Keratinocyte (primary cell): ENCODE results near the gene SPAG16. TPM values are rescaled to one million over a fixed set of nuclear protein-coding genes. Genes with fewer than 3 reads are reported as not detected.

Experiments used
- DNase-seq: peaks from one replicate; pipeline ENCODE4 v3.0.0-alpha.2; 2011; ENCODE audit warnings: low read depth, missing footprints, low spot score
- FAIRE-seq: peaks from 2 replicates; lab custom pipeline; 2011; peaks lifted over from hg19 to GRCh38; lab: Jason Lieb, UNC
- H2AFZ ChIP-seq: 2 replicates; pipeline ENCODE4 v1.6.0; 2012; ENCODE audit warnings: low read length, control low read depth, inconsistent platforms; ENCODE audit not compliant: control insufficient read depth
- H3K27ac ChIP-seq: 2 replicates; pipeline ENCODE4 v1.5.1; 2011; ENCODE audit warnings: low read length; ENCODE audit not compliant: control insufficient read depth, insufficient read depth
- H3K27me3 ChIP-seq: 3 replicates; pipeline ENCODE4 v1.6.0; 2011; ENCODE audit warnings: low read length; ENCODE audit not compliant: control insufficient read depth, insufficient read depth; ENCODE audit errors: extremely low read depth
- H3K36me3 ChIP-seq, 2 experiments: 2 replicates in 1 of 2; 3 replicates in 1 of 2; pipeline ENCODE4 v1.5.1; 2011; ENCODE audit warnings: low read length in 2 of 2, mild to moderate bottlenecking in 1 of 2; ENCODE audit not compliant: control insufficient read depth in 2 of 2, insufficient read depth in 2 of 2; ENCODE audit errors: extremely low read depth in 1 of 2
- H3K4me1 ChIP-seq: 3 replicates; pipeline ENCODE4 v1.5.1; 2011; ENCODE audit warnings: low read length; ENCODE audit not compliant: control insufficient read depth, insufficient read depth; ENCODE audit errors: extremely low read depth
- H3K4me2 ChIP-seq: 3 replicates; pipeline ENCODE4 v1.6.0; 2011; ENCODE audit warnings: low read depth, low read length; ENCODE audit not compliant: control insufficient read depth, insufficient read depth; ENCODE audit errors: extremely low read depth
- H3K4me3 ChIP-seq, 3 experiments: fragments of 200-600 bp in 1 of 3; sonication (generic) in 1 of 3; 2 replicates in 2 of 3; 3 replicates in 1 of 3; pipeline ENCODE4 v1.5.1; 2011 to 2016; ENCODE audit warnings: low read length in 3 of 3, mild to moderate bottlenecking in 3 of 3, control low read depth in 2 of 3, inconsistent platforms in 1 of 3, low read depth in 1 of 3, mixed read lengths in 1 of 3, mixed run types in 1 of 3, moderate library complexity in 1 of 3; ENCODE audit not compliant: control insufficient read depth in 2 of 3, insufficient read depth in 2 of 3; ENCODE audit errors: extremely low read depth in 1 of 3
- H3K79me2 ChIP-seq: 2 replicates; pipeline ENCODE4 v1.6.0; 2012; ENCODE audit warnings: low read length; ENCODE audit not compliant: control insufficient read depth, insufficient read depth
- H3K9ac ChIP-seq: 3 replicates; pipeline ENCODE4 v1.6.0; 2011; ENCODE audit warnings: low read length; ENCODE audit not compliant: control insufficient read depth, insufficient read depth; ENCODE audit errors: extremely low read depth
- H3K9me1 ChIP-seq: 3 replicates; pipeline ENCODE4 v1.6.0; 2011; ENCODE audit warnings: low read length; ENCODE audit not compliant: control insufficient read depth, insufficient read depth; ENCODE audit errors: extremely low read depth
- H3K9me3 ChIP-seq: 2 replicates; pipeline ENCODE4 v1.5.1; 2012; ENCODE audit warnings: low read depth, low read length; ENCODE audit not compliant: control insufficient read depth
- H4K20me1 ChIP-seq: 3 replicates; pipeline ENCODE4 v1.6.0; 2011; ENCODE audit warnings: low read length; ENCODE audit not compliant: control insufficient read depth, insufficient read depth; ENCODE audit errors: extremely low read depth
- CTCF ChIP-seq, 3 experiments: IDR thresholded peaks in 1 of 3; conservative IDR thresholded peaks in 1 of 3; optimal IDR thresholded peaks in 1 of 3; 2 replicates in 2 of 3; 3 replicates in 1 of 3; pipeline versions ENCODE3 to v1.5.1; 2011; ENCODE audit warnings: low read length in 3 of 3, mild to moderate bottlenecking in 3 of 3, moderate library complexity in 2 of 3, control low read depth in 1 of 3, inconsistent platforms in 1 of 3; ENCODE audit not compliant: insufficient read depth in 2 of 3; ENCODE audit errors: extremely low read depth in 1 of 3
- EZH2 ChIP-seq: IDR thresholded peaks from one replicate; pipeline ENCODE4 v1.6.1; 2012; ENCODE audit warnings: inconsistent platforms, mild to moderate bottlenecking, low read length, moderate library complexity
- dilution Hi-C: fragments of 300-500 bp; cut with MboI; formaldehyde crosslinking; loops from one replicate; pipeline ENCODE4 v1.7.0; 2020; ENCODE audit warnings: low sequenced_read_pairs; ENCODE audit not compliant: extremely low pct_ligation_motif_present
- polyA plus RNA-seq, 5 experiments: library from polyadenylated mRNA; depleted of rRNA in 3 of 5; stranded (reverse) in 3 of 5; stranded (forward) in 1 of 5; unstranded in 1 of 5; fragments of >200 nt; gene quantifications; 1 replicate in 1 of 5; 2 replicates in 3 of 5; 3 replicates in 1 of 5; pipeline versions ENCODE4 v1.2.1 to v1.2.3, GENCODE V29; 2011 to 2012; ENCODE audit warnings: missing spikeins in 2 of 5, low read depth in 1 of 5, low replicate concordance in 1 of 5

SPAG16 gene
- polyA plus RNA-seq, 1 donor (not counting 4 experiments of a cell fraction or from before 2014, with no cell fraction given): 19.6 TPM

- no peaks in the 10 kb centered on the region for H3K27me3 ChIP-seq
- no peak overlapping the region for H3K4me2 ChIP-seq
- no peak overlapping the region for H3K27ac ChIP-seq
- H3K36me3 ChIP-seq: no peaks in the 10 kb centered on the region
- no peak overlapping the region for H2AFZ ChIP-seq
- H4K20me1 ChIP-seq: no peaks in the 10 kb centered on the region
- no peak overlapping the region for H3K4me3 ChIP-seq
- DNase-seq (no peak), FAIRE-seq (no peak)
- no peaks in the 10 kb centered on the region for H3K9me1 ChIP-seq
- dilution Hi-C loops: no loop called here
- TF ChIP-seq CTCF (optimal IDR thresholded peaks at IDR 0.05 in 1 of 3, IDR thresholded peaks at IDR 0.05 in 1 of 3, conservative IDR thresholded peaks at IDR 0.05 in 1 of 3; ENCODE audit: extremely low read depth in 1 of 3, insufficient read depth in 2 of 3, low read length in 3 of 3) (no peak), EZH2 (no peak)
- H3K4me1 ChIP-seq: peaks cover 8% of the 10 kb centered on the region
- H3K9me3 ChIP-seq: peaks cover 2% of the 10 kb centered on the region
- H3K9ac ChIP-seq: no peak overlapping the region
- H3K79me2 ChIP-seq: peaks cover 3% of the 10 kb centered on the region
Observed at GRCh38 chr2:213281156-213281555, 3.1 kb upstream of the SPAG16 start.

GRCh38 chr2:213285404-213285803, 1.1 kb downstream of the SPAG16 start:
- no peak for DNase-seq
- peak overlapping the region; percentile 98 for H2AFZ ChIP-seq
- TF ChIP-seq EZH2 (no peak), CTCF (optimal IDR thresholded peaks at IDR 0.05 in 1 of 3, IDR thresholded peaks at IDR 0.05 in 1 of 3, conservative IDR thresholded peaks at IDR 0.05 in 1 of 3; ENCODE audit: extremely low read depth in 1 of 3, insufficient read depth in 2 of 3, low read length in 3 of 3) (no peak)
- H3K79me2 ChIP-seq: peaks cover 3% of the 10 kb centered on the region
- peak overlapping the region; percentile 92 for H3K9ac ChIP-seq
- dilution Hi-C loops: no loop called here
- H3K27me3 ChIP-seq: no peaks in the 10 kb centered on the region
- peaks cover 8% of the 10 kb centered on the region for H3K4me1 ChIP-seq
- H4K20me1 ChIP-seq: no peaks in the 10 kb centered on the region
- no peak for FAIRE-seq
- peak overlapping the region; percentile 88 for H3K4me2 ChIP-seq
- H3K9me3 ChIP-seq: no peaks in the 10 kb centered on the region
- no peaks in the 10 kb centered on the region for H3K36me3 ChIP-seq
- peak overlapping the region; percentile 86 for H3K27ac ChIP-seq
- peak overlapping the region; percentile 93 to 98 (median 94) for H3K4me3 ChIP-seq
- H3K9me1 ChIP-seq: no peaks in the 10 kb centered on the region
